H54 (cell line): ENCODE results near the gene RERE.

Experiments used
- DNase-seq: peaks from one replicate; pipeline ENCODE4 v3.0.0; 2011; ENCODE audit warnings: low spot score, mixed read lengths; ENCODE audit not compliant: insufficient read length
- FAIRE-seq: peaks from 3 replicates; lab custom pipeline; 2011; peaks lifted over from hg19 to GRCh38; lab: Jason Lieb, UNC
- POLR2A ChIP-seq: IDR thresholded peaks from 2 replicates; pipeline ENCODE4 v1.6.1; 2011; ENCODE audit warnings: low read depth, mild to moderate bottlenecking, low read length

The RERE gene

GRCh38 chr1:8362701-8363101 is 454.7 kb downstream of the RERE start:
- DNase-seq = no peak
- no peak for TF ChIP-seq POLR2A
- no peak for FAIRE-seq

DNA sequence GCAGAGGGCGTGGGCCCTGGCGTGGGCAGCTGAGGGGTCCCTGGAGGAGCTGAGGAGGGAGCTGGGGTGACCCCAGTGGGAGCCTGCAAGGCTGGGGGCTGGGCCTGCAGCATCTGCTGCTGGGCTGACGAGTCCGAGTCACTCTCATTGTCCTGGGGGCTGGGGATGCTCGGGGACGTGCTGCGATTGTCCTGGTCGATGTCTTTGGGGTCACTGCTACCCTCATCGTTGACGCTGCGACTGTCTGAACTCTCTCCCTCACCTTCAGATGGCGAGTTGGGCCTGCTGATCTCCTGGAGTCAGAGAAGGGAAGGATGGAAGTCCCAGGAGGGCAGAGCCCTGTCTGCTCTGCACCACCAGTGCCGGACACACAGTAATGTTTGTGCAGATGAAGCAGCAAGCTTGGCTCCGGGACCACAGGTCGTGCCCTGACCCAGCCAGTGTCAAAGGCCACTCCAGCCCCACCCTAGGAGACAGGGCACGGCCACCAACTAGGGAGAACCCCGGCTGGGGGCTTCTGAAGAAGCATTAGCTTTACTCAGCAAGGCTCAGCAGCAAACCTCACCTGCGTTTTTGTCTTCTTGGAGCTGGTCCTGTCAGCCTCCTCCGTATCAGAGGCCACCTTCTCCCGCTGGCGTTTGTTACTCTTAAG is 456.1 kb downstream of the RERE start:
- FAIRE-seq (no peak), DNase-seq (no peak)
- TF ChIP-seq POLR2A = no peak

DNA sequence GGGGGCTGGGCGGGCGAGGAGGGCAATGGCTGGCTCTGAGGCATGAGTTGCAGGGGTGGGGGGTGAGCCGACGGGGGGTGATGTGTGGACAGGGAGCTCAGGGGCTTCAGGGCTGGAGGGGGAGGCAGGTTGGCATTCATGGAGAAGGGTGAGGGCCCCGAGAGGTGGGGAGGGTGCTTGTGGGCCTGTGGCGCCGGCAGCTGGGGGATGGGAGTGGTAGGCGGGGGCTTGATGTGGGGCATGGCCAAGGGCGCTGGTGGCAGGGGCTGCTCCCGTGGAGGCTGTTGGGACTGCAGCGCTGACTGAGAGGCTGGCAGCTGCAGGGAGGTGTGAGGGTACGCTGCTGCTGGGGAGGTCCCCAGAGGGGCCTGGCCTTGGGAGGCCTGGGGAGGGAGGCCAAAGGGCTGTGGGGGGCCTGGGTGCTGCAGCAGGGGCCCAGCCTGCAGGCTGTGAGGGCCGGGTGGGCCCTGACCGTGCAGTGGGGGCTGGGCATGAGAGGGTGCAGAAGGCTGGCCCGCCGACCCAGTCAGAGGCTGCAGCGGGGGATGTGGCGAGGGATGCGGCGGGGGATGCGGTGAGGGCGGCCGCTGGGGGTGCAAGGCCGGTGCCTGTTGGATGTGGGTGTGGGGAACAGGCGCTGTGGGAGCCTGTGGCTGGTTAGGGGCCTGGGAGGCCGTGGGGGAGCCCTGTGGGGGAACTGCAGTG is 456.8 kb downstream of the RERE start:
- DNase-seq (no peak), FAIRE-seq (no peak)
- TF ChIP-seq POLR2A = no peak

GRCh38 chr1:8359617-8360481 is 457.6 kb downstream of the RERE start:
- TF ChIP-seq POLR2A = no peak
- DNase-seq (no peak), FAIRE-seq (no peak)

DNA sequence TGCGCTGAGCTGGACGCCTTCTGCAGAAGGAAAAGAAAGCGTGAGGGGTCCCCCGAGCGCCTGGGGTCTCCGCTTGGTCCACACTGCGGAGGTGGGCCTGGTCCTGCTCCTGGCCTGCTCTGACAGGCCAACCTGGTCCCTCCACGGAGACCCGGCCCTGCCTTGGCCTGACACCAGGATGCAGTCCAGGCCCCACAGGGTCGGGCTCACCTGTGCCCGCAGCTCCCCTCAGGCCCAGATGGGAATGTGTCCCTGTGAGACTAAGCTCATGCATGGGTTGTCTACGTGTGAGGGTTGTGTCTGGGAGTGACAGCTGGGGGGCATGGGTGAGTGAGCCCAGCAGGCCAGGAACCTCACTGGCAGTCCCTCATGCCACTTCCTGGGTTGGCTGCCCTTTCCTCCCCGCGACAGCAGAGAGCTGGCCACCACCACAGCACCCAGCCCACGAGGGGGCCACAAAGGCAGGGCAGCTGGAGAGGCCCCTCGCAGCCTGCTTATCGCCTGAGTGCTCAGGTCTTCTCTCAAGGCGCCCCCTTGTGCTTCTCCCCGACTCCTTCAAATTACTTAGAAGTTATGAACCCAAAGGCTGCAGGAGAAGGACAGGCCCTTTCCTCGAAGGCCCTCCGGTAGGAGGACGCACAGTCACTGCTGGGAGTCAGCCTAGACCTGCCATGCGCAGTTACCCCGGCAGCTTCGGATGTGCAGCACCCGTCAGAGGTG is 458.4 kb downstream of the RERE start:
- no peak for DNase-seq
- no peak for FAIRE-seq
- no peak for TF ChIP-seq POLR2A

DNA sequence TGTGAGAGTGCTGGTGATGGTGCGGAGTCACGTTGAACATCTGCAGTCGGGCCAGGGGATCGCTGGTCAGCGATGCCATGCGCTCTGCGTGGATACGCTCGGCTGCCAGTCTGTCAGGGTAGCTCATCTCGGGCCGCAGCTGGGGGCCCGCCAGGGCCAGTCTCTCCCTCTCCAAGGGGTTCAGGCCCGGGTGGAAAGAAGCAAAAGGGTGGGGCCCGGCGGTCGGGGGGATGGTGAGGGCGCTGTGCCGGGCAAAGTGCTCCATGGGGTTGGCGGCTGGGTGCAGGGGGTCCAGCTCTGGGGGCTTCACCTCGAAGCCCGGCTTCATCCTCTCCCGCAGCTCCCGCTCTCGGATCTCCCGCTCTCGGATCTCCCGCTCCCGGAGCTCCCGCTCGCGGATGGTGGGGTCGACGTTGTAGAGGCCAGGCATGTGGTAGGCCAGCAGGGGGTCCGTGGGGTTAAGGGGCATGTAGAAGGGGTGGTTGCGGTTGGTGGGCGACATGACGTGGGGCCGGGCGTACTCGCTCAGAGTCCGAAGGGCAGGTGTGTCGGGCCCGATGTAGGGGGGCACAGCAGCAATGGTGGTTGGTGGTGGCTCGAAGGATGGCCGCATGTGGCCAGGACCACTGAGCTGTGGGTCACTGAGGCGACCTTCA is 459.1 kb downstream of the RERE start:
- no peak for FAIRE-seq
- no peak for DNase-seq

GRCh38 chr1:8357329-8358101 is 459.9 kb downstream of the RERE start:
- DNase-seq = no peak
- TF ChIP-seq POLR2A = no peak
- no peak for FAIRE-seq

More for the DNA sequence above, 459.1 kb downstream of the RERE start:
- no peak for TF ChIP-seq POLR2A

DNA sequence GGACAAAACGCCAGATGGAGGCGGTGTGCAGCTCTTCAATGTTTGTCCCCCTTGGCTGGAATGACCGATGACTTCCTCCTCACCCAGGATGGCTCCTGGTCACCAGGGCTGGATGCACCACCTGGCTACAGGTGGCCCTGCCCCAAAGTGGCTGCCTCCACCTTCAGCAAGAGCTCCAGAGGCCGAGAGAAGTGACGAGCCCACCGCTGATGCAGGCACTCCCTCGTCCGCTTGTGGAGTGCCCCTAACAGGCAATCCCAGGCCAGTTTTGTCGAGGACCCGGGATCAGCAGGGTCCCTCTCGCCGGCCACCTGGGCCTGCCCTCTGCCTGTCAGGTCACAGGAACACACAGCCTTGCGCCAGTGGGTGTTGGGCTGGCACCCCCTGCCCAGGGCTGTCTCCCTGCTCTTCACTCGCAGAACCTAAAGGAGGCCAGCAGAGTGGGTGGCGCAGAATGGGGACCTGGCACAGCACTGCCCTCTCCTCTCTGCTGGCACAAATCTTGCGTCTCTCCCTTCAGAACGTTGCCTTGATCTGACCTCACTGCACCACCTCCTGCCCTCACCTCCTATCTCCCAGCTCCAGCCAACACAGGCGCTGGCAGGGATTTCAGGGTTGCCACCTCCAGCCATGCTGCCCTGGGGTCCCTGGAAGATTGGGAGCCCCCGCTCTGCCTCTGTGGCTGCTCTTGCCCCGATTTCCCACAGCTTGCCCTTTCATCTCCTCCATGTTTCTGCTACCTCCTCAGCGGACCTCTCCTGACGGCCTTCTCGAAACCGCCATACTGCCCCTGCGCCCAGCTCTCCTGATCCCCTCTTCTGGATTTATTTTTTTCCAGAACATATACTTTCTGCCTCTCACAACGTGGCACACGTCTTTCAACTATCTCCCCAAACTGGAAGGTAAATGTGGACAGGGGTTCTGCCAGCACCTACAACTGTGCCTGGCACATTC is 460.9 kb downstream of the RERE start:
- TF ChIP-seq POLR2A = no peak
- DNase-seq (no peak), FAIRE-seq (no peak)

- no peak for TF ChIP-seq POLR2A
- FAIRE-seq = no peak
- DNase-seq = no peak
Observed at GRCh38 chr1:8355439-8356255, 461.8 kb downstream of the RERE start.

DNA sequence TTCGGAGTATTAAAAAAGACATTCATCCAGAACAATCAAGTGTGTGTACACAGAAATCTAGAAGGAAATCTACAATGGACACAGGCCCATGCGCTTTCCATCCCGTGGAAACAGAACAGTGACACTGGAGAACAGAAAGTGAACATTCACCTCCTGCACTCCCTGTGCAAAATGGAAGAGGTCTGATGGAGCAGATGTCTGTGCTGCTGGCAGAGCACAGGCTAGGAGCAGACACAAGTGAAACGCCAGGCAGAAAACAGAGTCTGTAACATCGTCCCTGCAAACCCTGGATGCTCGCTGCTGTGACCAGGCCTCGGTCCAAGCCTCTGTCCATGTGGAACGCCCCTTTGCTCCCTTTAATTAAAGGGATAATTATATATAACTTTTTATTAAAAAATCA is 463.4 kb downstream of the RERE start:
- no peak for TF ChIP-seq POLR2A
- FAIRE-seq (no peak), DNase-seq (no peak)
